ENCODE data around the gene PTRHD1. TPM values are rescaled to one million over a fixed set of nuclear protein-coding genes. Genes with fewer than 3 reads are reported as not detected.

The PTRHD1 gene
- total and polyA plus RNA-seq, 10 of the 15 experiments (the other 5 are each of a cell fraction or from before 2014, with no cell fraction given), result 15.9 to 64.2 (median 45.0) TPM

DNA sequence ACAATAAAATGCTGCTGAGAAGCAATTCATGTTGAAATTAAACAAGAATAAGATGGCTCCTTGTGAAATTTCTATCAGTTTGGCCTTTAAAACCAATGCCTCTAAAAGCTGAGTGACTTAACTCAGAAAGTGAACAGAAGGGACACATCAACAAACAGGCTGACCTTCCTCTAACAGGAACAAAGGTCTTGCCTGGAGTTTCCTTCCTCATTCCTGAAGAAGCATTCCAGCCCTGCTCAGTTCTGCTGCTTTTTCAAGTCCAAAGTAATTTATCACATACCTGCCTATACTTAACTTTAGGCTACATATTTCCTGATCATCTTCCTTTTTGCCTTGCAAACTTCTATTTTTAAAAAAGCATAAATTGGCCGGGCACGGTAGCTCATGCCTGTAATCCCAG lies 14.1 kb downstream of the PTRHD1 start (continued):
- TF ChIP-seq, protein P1, sequence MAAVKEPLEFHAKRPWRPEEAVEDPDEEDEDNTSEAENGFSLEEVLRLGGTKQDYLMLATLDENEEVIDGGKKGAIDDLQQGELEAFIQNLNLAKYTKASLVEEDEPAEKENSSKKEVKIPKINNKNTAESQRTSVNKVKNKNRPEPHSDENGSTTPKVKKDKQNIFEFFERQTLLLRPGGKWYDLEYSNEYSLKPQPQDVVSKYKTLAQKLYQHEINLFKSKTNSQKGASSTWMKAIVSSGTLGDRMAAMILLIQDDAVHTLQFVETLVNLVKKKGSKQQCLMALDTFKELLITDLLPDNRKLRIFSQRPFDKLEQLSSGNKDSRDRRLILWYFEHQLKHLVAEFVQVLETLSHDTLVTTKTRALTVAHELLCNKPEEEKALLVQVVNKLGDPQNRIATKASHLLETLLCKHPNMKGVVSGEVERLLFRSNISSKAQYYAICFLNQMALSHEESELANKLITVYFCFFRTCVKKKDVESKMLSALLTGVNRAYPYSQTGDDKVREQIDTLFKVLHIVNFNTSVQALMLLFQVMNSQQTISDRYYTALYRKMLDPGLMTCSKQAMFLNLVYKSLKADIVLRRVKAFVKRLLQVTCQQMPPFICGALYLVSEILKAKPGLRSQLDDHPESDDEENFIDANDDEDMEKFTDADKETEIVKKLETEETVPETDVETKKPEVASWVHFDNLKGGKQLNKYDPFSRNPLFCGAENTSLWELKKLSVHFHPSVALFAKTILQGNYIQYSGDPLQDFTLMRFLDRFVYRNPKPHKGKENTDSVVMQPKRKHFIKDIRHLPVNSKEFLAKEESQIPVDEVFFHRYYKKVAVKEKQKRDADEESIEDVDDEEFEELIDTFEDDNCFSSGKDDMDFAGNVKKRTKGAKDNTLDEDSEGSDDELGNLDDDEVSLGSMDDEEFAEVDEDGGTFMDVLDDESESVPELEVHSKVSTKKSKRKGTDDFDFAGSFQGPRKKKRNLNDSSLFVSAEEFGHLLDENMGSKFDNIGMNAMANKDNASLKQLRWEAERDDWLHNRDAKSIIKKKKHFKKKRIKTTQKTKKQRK (IDR thresholded peaks at IDR 0.05; ENCODE audit: low read depth, low read length), result no peak
- TF ChIP-seq, protein P2, sequence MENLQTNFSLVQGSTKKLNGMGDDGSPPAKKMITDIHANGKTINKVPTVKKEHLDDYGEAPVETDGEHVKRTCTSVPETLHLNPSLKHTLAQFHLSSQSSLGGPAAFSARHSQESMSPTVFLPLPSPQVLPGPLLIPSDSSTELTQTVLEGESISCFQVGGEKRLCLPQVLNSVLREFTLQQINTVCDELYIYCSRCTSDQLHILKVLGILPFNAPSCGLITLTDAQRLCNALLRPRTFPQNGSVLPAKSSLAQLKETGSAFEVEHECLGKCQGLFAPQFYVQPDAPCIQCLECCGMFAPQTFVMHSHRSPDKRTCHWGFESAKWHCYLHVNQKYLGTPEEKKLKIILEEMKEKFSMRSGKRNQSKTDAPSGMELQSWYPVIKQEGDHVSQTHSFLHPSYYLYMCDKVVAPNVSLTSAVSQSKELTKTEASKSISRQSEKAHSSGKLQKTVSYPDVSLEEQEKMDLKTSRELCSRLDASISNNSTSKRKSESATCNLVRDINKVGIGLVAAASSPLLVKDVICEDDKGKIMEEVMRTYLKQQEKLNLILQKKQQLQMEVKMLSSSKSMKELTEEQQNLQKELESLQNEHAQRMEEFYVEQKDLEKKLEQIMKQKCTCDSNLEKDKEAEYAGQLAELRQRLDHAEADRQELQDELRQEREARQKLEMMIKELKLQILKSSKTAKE (IDR thresholded peaks at IDR 0.05; ENCODE audit: low read depth, poor library complexity, severe bottlenecking), result no peak
- TF ChIP-seq RAD51 (IDR thresholded peaks at IDR 0.05), result no peak
- no peak for TF ChIP-seq POLR2AphosphoS5 (IDR thresholded peaks at IDR 0.05; ENCODE audit: low read length)
- no peak for TF ChIP-seq CEBPB (IDR thresholded peaks at IDR 0.05; ENCODE audit: borderline replicate concordance in 1 of 2, low read depth in 2 of 2, low read length in 2 of 2)
- no peak for TF ChIP-seq SMAD1 (IDR thresholded peaks at IDR 0.05; ENCODE audit: low read depth, partially characterized antibody)
- TF ChIP-seq BMI1 (IDR thresholded peaks at IDR 0.05; ENCODE audit: borderline replicate concordance), result no peak
- TF ChIP-seq STAT3 (IDR thresholded peaks at IDR 0.05; ENCODE audit: low read depth, low read length), result no peak
- no peak for TF ChIP-seq JUNB (IDR thresholded peaks at IDR 0.05)
- TF ChIP-seq NR2F1 (conservative IDR thresholded peaks at IDR 0.05), result no peak
- no peak for TF ChIP-seq CREM (IDR thresholded peaks at IDR 0.05; ENCODE audit: low read depth)
- no peak for TF ChIP-seq GABPA (IDR thresholded peaks at IDR 0.05; ENCODE audit: low read depth)
- no peak for TF ChIP-seq DPF2 (IDR thresholded peaks at IDR 0.05)
- no peak for TF ChIP-seq IKZF2 (IDR thresholded peaks at IDR 0.05)
